SKM-1 treated with dmso at 0.1 percent for 144 hours (cell line): ENCODE measurements around the gene SF3B1.
"Not testable (repeated sequence)": the region's sequence is repeated elsewhere in the genome, so short reads cannot be mapped to it uniquely, and the experiment has no call there.

Experiments
- DNase-seq: peaks from one replicate; lab custom pipeline; 2025; ENCODE audit not compliant: unreplicated experiment; lab: John Stamatoyannopoulos, UW

SF3B1 gene

DNA sequence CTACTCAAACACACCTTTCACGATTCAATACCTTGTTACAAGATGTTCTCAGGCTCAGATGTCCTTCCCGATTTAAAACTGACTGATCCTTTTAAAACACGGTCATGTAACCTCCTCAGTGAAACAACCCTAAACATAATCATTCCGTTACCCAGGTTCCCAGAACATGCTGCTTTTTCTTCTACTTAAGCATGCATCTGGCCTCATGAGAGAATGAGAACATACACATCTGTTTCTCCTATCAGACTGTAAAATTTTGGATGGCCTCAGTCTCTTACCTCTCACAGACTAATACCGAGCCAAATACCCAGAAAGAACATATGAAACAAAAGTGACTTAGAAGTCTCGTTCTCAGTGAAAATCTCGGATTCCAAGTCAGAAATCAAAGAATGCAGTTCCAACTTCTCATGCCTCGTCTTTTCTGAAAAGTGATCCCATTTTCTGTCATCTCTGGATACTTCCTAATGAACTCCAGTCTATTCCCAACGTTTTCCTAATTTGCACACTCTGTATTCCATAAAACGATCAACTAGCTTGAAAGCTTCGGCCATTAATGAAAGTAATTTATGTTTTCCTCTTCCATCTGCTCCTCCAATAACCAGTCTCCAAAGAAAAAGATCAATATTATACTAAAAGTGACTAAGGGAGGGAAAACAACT is 919 bp downstream of the SF3B1 start:
- no peak for DNase-seq

DNA sequence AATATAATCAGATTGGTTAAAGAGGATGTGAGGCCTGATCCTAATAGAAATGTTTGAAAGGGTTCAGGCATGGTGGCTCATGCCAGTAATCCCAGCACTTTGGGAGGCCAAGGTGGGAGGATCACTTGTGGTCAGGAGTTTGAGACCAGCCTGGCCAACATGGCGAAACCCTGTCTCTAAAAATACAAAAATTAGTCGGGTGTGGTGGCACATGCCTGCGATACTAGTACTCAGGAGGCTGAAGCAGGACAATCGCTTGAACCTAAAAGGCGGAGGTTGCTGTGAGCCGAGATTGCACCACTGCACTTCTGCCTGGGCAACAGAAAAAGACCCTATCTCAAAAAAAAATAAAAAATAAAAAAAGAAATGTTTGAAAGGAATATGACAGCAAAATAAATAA is 2.3 kb downstream of the SF3B1 start:
- not testable (repeated sequence) for DNase-seq

DNA sequence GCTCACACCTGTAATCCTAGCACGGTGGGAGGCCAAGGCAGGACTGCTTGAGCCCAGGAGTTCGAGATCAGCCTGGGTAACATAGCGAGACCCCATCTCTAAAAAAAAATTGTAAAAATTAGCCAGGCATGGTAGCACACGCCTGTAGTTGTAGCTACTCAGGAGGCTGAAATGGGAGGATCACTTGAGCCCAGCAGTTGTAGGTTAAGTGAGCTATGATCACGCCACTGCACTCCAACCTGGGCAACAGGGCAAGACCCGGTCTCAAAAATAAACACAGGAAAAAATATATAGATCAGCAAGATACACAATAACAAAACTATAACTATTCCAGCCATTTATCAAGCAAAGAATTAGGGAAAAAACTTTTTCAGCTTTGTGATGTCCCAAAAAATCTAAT is 3.0 kb downstream of the SF3B1 start:
- DNase-seq: no peak

DNA sequence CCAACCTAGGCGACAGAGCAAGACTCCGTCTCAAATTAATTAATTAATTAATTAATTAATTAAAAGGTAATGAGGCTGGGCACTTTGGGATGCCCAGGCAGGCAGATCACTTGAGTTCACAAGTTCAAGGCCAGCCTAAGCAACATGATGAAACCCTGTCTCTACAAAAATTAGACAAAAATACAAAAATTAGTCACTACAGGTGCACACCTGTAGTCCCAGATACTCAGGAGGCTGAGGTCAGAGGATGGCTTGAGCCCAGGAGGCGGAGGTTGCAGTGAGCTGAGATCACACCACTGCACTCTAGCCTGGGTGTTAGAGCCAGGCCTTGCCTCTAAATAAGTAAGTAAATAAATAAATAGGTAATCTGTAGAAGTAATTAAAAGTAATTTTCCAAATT is 6.8 kb downstream of the SF3B1 start:
- no peak for DNase-seq

DNA sequence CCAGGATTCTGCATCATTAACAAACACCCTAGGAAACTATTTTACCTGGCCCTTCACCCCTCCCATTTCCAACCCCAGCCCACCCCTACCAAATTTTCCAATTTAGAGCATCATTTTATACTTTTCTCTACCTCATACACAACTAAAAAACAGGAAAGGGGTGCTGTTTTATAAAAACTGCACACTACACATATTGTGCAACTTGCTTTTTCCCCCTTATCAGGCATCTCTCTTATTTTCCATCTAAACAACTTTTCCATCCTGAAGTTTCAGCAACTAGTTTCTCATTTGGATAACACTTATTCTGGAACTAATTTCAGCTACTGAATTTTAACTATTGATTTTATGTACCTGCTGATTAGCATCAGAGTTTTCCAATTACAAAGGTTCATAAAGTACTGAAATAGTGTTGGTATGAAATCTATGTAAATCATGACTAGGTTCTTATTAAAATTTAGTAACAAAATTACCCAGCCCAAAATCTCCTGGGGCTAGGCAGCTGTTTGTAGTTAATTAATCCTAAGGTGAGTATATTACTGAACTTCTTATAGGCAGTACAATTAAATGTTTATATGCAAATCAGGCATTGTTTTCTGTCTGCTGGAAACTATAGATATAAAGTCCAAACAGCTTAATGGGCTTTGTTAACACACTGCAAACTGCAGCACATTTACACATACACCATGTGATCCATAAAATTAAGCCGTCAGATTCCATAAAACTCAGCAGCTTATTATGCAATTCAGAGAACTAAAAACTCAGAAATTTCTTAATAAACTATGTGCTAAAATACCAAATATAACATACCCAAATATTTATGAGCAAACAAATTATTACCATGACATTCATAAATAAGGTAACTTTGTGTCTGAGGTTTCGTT is 7.9 kb downstream of the SF3B1 start:
- DNase-seq: no peak

DNA sequence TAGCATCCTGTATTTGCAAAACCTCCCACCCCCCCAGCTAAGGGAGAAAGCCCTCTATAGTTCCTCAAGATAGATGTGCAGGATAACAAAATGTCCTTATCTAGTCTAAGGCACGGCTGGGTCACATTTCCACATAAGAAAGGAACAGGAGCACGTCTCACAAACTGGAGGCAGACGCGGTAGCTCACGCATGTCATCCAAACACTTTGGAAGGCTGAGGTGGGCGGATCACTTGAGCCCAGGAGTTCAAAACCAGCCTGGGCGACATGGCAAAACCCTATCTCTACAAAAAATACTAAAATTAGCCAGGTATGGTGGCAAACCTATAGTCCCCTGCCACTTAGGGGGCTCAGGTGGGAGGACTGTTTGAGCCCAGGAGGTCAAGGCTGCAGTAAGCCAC is 9.3 kb downstream of the SF3B1 start:
- no peak for DNase-seq

DNA sequence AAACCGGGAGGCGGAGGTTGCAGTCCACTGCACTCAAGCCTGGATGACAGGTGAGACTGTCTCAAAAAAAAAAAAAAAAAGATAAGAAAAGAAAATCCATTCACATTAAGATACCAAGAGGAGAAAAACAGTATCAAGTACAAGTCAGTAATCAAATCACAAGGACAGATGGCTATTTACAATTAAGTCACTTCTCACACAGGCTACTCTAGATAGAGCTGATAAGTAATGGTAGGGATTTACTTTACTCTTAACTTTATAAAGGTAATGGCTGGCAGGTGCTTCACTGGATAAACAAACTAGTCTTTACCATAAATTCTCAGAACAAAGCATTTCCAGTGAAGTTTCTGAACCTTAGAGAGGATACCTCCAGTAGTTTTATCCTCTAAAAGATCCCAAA is 11.5 kb downstream of the SF3B1 start:
- no peak for DNase-seq

DNA sequence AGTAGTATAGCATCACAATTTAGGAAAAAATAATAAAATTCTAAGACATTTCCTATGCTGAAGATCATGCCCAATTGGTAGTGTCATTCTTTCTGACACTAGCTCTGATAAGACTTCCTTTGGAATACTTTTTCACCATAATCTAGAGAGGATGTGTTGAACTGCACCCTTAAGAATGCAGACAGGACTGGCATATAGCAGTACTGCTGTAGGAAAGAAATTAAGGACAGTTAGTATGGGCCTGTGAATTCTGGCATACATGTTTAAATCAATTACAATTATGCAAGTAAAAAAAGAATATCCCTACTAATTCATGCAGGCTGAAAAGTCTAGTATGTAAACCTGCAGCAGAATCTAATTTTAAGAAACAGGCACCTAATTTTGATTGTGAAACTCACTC is 15.4 kb downstream of the SF3B1 start:
- no peak for DNase-seq

DNA sequence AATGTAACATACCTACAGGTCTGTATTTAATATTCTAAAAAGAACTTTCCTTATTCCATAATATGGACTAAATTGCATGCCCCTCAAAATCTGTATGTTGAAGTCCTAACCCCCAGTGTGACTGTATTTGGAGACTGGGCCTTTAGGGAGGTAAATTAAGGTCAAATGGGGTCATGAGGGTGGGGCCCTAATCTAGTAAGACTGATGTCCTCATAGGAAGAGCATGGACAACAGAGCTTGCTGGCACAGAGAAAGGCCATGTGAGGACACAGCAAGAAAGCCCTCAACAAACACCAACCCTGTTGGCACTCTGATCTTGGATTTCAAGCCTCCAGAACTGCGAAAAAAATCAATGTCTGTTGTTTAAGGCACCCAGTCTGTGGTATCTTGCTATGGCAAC is 18.6 kb downstream of the SF3B1 start:
- no peak for DNase-seq

DNA sequence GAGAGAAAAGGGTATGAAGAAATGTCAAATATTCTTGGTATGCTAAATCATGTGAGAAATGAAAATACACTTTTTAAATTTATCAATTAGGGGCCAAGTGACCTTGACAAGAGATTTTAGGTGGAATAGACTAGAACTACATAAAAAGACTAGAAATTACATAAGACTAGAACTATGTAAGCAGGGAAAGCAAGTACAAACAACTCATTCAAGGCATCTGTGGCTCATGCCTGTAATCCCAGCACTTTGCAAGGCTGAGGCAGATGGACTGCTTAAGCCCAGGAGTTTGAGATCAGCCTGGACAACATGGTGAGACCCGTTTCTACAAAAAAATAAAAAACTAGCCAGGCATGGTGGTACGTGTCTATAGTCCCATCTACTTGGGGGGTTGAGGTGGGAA is 20.3 kb downstream of the SF3B1 start:
- no peak for DNase-seq

DNA sequence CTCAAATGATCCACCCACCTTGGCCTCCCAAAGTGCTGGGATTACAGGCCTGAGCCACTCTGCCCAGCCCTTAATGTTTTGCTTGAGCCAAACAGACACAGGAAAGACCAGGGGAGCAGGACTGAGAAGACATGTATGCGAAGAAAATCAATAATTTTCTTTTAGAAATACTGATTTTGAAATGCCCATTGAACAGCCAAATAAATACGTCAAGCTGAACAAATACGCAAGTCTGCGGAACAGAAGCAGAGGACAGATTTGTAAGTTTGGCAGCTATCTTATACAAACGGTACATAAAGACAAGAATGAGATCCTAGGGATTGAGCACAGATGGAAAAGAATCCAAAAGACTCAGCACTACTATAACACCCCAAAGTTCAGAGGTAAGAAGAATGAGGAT is 20.8 kb downstream of the SF3B1 start:
- no peak for DNase-seq

DNA sequence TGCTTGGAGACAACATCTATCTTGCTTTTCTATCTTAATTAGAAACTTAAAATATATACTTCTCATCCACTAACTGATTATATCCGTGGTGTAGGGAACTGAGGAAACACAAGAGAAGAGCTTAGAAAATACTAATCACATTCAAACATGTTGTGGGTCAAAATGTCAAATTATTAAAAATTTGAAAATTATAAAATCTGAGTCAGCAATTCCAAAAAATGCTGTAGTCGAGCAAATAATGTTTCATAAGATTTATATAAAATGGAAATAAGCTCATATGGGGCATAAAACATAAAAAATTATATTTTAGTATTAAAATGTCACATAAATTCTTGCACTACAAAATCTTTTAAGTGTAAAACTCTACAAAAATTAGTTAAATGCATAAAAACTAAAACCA is 29.2 kb downstream of the SF3B1 start:
- DNase-seq: no peak

DNA sequence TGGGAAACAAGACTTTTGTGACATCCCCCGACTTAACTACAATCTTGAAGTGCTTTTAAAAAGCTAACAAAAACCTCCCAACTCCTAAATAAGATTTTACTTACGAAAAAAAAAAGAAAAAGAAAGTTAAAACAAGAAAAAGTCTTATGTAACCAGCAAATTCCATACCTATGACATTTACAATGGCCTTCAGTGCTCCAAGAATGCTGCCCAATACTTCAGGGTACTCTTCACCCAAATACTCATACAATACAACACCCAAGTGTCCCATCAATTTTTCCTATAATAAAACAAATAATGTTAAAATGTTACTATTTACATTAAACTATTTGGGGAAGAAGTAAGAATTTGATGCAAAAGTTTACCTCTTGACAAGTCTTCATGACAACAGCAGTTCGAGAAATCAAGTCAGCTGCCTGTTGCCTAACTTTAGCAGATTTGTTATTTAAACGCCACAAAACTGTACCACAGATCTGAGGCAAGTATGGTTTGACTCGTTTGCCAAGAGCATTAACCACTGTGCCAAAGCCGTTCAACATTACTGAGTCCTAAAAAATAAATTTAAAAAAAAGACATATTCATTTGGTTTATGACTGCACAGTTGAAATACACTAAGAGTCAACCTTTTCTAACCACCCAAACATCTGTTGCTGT is 34.8 kb downstream of the SF3B1 start:
- DNase-seq: no peak

DNA sequence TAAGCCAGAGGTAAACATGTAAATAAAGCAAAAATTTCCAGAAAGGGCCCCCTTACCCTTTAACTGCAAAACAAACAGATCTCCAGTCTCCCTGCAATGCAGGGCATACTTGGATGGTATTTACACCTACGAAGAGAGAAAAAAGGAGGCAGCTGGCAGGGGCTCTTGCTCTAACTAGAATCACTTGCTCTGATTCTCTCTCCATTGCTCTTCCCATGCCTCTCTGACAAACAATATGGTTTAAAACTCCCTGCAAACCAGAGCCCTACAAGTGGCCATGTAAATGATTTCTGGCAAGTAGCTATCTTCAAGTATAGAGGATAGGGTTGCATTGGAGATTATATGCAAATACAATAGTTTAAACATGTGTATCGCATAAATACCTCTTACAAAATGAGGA is 35.9 kb downstream of the SF3B1 start:
- DNase-seq: no peak

DNA sequence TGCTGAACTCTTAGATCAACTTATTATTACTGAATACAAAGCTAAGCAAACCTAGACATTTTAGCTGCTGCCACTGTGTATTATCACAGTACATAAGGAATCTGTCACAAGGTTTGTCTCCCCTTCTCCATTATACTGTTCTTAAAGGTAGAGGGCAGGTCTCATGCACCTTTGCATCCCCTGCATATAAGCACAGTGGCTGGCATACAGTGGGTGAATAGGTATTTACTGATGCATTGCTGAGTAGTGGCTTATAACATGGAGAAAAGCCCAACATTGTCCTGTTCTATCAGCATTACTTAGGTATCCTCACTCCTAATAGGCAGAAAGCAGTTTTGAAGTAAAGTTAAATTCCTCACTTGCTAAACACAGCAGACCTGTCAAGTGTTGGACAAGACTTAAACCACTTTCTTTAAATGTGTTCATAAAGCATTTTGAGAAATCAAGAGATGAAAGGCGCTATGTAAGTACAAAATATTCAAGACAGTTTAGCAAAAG is 43.6 kb downstream of the SF3B1 start:
- no peak for DNase-seq

DNA sequence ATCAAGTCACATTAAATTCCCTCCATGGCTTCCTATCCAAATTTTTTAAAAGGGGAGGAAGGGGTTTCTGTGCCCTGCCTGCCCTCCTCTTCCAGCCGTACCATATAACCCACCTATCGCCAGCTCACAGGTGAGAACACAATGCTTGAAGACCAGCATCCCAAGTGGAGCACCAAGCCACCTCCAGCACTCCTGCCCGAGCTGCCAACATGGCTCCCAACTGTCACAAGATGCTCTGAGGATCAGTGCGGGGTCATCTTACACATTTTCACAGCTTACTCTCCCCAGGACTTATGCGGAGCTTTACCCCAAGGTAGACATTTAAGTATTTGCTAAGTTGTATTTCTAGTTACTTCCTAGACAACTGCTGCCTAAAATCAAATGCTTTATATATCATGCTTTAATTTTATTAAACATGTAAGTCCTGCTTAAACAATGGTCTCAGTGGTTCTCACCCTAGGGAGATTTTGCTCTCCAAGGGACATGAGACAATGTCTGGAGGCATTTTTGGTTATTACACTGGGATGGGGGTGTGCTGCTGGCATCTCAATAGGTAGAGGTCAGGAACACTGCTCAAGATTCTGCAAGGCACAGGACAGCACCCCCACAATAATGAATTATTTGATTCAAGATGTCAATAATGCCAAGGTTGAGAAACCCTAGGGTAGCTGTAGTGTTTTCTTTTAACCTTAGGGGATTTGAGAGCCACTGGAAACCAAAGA is 45.8 kb downstream of the SF3B1 start:
- no peak for DNase-seq

DNA sequence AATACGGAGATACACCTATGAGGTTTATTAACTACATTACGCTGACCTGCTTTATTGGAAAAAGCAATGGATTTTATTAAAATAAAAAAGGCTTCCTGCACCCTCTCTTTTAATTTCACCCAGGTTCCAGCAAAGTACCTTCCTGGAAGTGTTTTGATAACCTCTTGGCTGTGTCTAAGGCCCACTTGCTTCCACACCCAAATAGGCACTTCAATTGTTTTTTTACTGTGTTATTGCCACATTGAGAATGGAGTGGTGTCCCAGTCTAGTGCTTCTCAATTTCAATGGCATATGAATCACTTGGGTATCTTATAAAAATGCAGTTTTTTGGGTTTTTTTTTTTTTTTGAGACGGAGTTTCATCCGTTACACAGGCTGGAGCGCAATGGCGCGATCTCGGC is 47.6 kb downstream of the SF3B1 start:
- DNase-seq: no peak

DNA sequence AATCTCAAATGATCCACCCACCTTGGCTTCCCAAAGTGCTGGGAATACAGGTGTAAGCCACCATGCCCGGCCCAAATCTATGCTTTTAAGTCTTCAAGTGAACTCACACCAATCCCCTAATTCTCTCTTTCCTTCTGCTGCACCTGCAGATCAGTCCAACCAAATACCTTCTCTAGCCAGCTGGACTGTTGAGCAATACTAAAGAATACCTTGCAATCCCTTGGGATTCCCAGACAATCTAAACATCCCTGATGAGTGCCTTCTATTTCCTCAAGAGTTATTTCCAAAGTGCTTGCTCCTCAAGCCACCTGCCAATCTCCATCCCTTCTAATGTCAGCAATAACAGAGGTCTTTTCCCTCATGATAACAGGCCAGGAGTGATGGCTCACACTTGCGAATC is 48.6 kb downstream of the SF3B1 start:
- no peak for DNase-seq

DNA sequence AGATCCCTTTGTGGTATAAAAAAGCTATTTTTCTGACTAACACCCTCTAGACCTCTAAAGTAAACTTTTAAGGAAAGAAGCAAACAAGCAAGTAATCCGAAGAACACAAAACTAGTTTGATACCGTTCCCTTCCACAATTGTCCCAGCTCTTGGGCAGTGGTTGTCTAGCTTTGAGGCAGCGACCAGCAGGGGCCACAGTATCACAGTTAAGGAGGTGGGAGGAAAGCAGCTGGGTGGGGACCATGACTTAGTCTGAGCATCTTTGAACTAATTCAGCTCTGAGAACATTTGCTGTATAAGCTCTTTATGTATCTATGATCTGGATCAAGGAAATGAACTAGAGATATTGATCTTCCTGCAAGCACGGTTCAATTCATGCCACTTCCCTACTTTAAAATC is 51.0 kb downstream of the SF3B1 start:
- no peak for DNase-seq

DNA sequence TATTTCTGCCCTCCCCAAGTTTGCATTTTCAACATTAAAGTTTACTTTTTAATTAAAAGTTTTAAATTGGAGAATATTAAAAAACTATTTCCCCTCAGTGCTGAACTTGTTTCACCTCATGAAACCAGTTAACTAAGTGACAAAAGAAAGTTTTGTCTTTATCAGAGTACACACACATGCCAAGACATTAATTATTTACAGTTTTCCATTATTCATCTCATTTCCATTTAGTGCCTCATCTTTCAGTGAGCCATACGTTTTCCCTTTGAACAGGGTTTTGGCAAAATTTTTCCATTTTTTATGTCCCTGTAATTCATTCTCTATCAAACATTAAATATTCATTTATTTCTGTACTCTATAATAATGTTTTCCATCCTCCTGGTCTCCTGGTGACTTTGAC is 53.2 kb downstream of the SF3B1 start:
- DNase-seq: no peak

DNA sequence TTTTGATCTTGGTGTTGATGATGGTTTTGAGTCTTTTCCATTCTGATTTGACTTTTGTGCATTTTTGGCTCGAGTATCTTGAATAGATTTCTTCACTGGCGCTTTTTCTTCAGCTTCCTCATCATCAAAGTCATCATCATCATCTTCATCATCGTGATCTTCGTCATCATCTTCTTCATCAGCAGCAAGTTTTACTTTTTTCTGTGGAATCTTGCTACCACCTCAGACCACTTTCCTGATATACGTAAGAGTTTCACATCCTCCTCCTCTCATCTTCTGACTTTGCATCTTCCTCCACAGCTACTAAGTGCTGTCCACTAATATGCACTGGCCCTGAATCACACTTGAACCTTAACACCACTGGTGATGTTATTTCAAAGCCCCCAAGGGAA is 54.9 kb downstream of the SF3B1 start:
- not testable (repeated sequence) for DNase-seq
